Liver (tissue), 9 donors: ENCODE results near the gene PPP4C. TPM values are rescaled to one million over a fixed set of nuclear protein-coding genes. Genes with fewer than 3 reads are reported as not detected.
"Not testable (repeated sequence)": the region's sequence is repeated elsewhere in the genome, so short reads cannot be mapped to it uniquely, and the experiment has no call there.

Experiments
- DNase-seq: peaks from one replicate; pipeline ENCODE4 v3.0.0-alpha.2; 2017; ENCODE audit warnings: low spot score
- H3K27ac ChIP-seq, 2 donors: one replicate each; pipeline ENCODE4 v1.7.0; 2013; ENCODE audit warnings: inconsistent platforms in 2 of 2, low read length in 2 of 2, control low read depth in 1 of 2, low read depth in 1 of 2, mild to moderate bottlenecking in 1 of 2
- H3K27me3 ChIP-seq, 4 donors: one replicate each; pipeline versions ENCODE4 v1.6.1 to v1.7.0; 2013; ENCODE audit warnings: low read length in 3 of 4, inconsistent platforms in 1 of 4, mild to moderate bottlenecking in 1 of 4, moderate library complexity in 1 of 4; ENCODE audit not compliant: control insufficient read depth in 4 of 4, insufficient read depth in 4 of 4
- H3K36me3 ChIP-seq, 4 donors: one replicate each; pipeline versions ENCODE4 v1.6.1 to v1.7.0; 2013; ENCODE audit warnings: low read length in 3 of 4, mild to moderate bottlenecking in 3 of 4, low read depth in 1 of 4, moderate library complexity in 1 of 4; ENCODE audit not compliant: control insufficient read depth in 4 of 4, insufficient read depth in 3 of 4
- H3K4me1 ChIP-seq, 4 donors: one replicate each; pipeline versions ENCODE4 v1.6.1 to v1.7.0; 2013; ENCODE audit warnings: low read length in 3 of 4, mild to moderate bottlenecking in 3 of 4, moderate library complexity in 1 of 4; ENCODE audit not compliant: control insufficient read depth in 4 of 4, insufficient read depth in 4 of 4
- H3K4me3 ChIP-seq, 3 donors: one replicate each; pipeline versions ENCODE4 v1.6.1 to v1.7.0; 2013; ENCODE audit warnings: low read length in 3 of 3, control low read depth in 1 of 3, low read depth in 1 of 3, mild to moderate bottlenecking in 1 of 3
- H3K9ac ChIP-seq, 2 donors: one replicate each; pipeline ENCODE4 v1.7.0; 2013; ENCODE audit warnings: low read length in 2 of 2, mild to moderate bottlenecking in 2 of 2, moderate library complexity in 2 of 2, control low read depth in 1 of 2, low read depth in 1 of 2
- H3K9me3 ChIP-seq, 4 donors: one replicate each; pipeline versions ENCODE4 v1.6.1 to v1.7.0; 2013; ENCODE audit warnings: low read length in 3 of 4; ENCODE audit not compliant: control insufficient read depth in 4 of 4
- EGR1 ChIP-seq, 2 donors: IDR thresholded peaks; 2 replicates each; pipeline ENCODE4 v1.6.1; 2016 to 2018; ENCODE audit warnings: antibody characterized with exemption in 2 of 2, low read depth in 2 of 2
- FOXA1 ChIP-seq: IDR thresholded peaks from 2 replicates; pipeline ENCODE4 v1.6.1; 2016; ENCODE audit warnings: antibody characterized with exemption
- FOXA2 ChIP-seq: IDR thresholded peaks from 2 replicates; pipeline ENCODE4 v1.6.1; 2016; ENCODE audit warnings: antibody characterized with exemption
- GABPA ChIP-seq, 2 donors: IDR thresholded peaks in 1 of 2; conservative IDR thresholded peaks in 1 of 2; 2 replicates each; pipeline ENCODE4 v1.6.1; 2016; ENCODE audit warnings: antibody characterized with exemption in 2 of 2, mild to moderate bottlenecking in 1 of 2, moderate library complexity in 1 of 2
- HNF4A ChIP-seq, 2 donors: conservative IDR thresholded peaks; 2 replicates each; pipeline ENCODE4 v1.6.1; 2016; ENCODE audit warnings: antibody characterized with exemption in 2 of 2, mild to moderate bottlenecking in 2 of 2
- HNF4G ChIP-seq: IDR thresholded peaks from 2 replicates; pipeline ENCODE4 v1.6.1; 2016; ENCODE audit warnings: antibody characterized with exemption
- JUND ChIP-seq, 2 donors: IDR thresholded peaks; 2 replicates each; pipeline ENCODE4 v1.6.1; 2016; ENCODE audit warnings: antibody characterized with exemption in 2 of 2
- MAX ChIP-seq: IDR thresholded peaks from 2 replicates; pipeline ENCODE4 v1.6.1; 2016; ENCODE audit warnings: antibody characterized with exemption
- NR2F2 ChIP-seq: IDR thresholded peaks from 2 replicates; pipeline ENCODE4 v1.6.1; 2016; ENCODE audit warnings: antibody characterized with exemption
- RAD21 ChIP-seq, 2 donors: IDR thresholded peaks; 2 replicates each; pipeline ENCODE4 v1.6.1; 2016; ENCODE audit warnings: antibody characterized with exemption in 2 of 2, mild to moderate bottlenecking in 2 of 2
- TAF1 ChIP-seq: conservative IDR thresholded peaks from 2 replicates; pipeline ENCODE4 v1.6.1; 2016; ENCODE audit warnings: antibody characterized with exemption, mild to moderate bottlenecking
- YY1 ChIP-seq: IDR thresholded peaks from 2 replicates; pipeline ENCODE4 v1.6.1; 2016; ENCODE audit warnings: antibody characterized with exemption, mild to moderate bottlenecking
- WGBS: extraction: QIAGEN DNeasy Blood & Tissue Kit; methylation state at CpG from one replicate; pipeline ENCODE4 v1.1.7; 2013; 5-methylcytosine and 5-hydroxymethylcytosine counted together
- polyA plus RNA-seq, 2 donors: library from polyadenylated mRNA; stranded (reverse) in 1 of 2; unstranded in 1 of 2; fragments of 200-250 nt in 1 of 2; fragments of >200 nt in 1 of 2; fragmentation: Nextera tagmentation in 1 of 2; extraction: Ambion mirVana in 1 of 2; gene quantifications; one replicate each; pipeline versions ENCODE4 v1.2.1 to v1.2.3, GENCODE V29; 2013 to 2015
- total RNA-seq, 2 donors: library from RNA; depleted of rRNA; stranded (reverse); fragments of >200 nt; gene quantifications; one replicate each; pipeline ENCODE4 v1.2.3, GENCODE V29; 2014
- TF ChIP-seq, protein P1 (sequence below): IDR thresholded peaks from 2 replicates; pipeline ENCODE4 v1.6.1; 2016; ENCODE audit warnings: antibody characterized with exemption
- TF ChIP-seq, protein P2 (sequence below): fragments of 150-350 bp; IDR thresholded peaks from 2 replicates; pipeline ENCODE4 v1.5.1; 2017; ENCODE audit warnings: improper control_type of control experiment, low read depth, low read length; ENCODE audit not compliant: missing input control
- TF ChIP-seq, protein P3 (sequence below): IDR thresholded peaks from 2 replicates; pipeline ENCODE4 v1.6.1; 2016; ENCODE audit warnings: antibody characterized with exemption
- TF ChIP-seq, protein P4 (sequence below): IDR thresholded peaks from 2 replicates; pipeline ENCODE4 v1.6.1; 2016; ENCODE audit warnings: antibody characterized with exemption, mild to moderate bottlenecking
- donor health status: healthy.
- donor health status: healthy.
- donor health status: healthy.
- donor health status: healthy.
- donor health status: healthy.

Gene PPP4C
- total and polyA plus RNA-seq, 4 donors, result 49.7 to 79.6 (median 62.5) TPM

DNA sequence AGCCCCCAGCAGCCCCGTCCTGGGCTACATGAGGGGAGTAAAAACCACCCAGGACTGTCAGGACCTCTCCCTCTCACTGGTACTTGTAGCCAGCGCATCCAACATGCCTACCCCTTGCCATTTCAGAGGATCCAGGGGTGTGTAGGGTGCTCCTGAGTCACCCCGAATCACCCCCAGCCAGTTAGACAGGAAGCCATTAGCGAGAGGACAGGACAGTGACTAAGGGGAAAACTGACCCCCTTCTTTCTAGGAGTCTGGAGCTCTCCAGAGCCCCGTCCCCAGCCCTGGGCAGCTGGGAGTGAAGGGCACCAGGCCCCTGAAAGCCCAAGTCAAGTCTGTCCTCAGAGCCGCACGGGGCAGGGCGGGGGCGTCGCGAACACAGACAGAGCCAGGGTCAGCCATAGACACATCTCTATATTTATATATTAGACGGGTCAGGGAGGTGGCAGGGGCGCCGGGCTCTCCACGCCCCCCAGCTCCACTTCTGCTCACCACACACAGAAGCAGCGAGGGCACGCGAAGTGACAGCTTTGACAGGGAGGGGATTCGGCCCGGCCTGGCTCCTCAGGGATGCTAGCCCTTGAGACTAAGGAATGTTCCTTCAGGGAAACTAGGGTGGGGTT is 38.0 kb downstream of the PPP4C start:
- H3K36me3 ChIP-seq, result peaks cover 4 to 18% (median 7%) of the 10 kb centered on the region in 4 donors
- no peak overlapping the region for H3K4me3 ChIP-seq
- DNase-seq, result no peak
- TF ChIP-seq HNF4G (no peak), TAF1 (no peak), NR2F2 (no peak), FOXA2 (no peak), RAD21 (IDR thresholded peaks at IDR 0.05) (no peak), YY1 (no peak), JUND (IDR thresholded peaks at IDR 0.05) (no peak), MAX (no peak), EGR1 (IDR thresholded peaks at IDR 0.05; ENCODE audit: low read depth in 2 of 2) (no peak)
- TF ChIP-seq, protein P1, sequence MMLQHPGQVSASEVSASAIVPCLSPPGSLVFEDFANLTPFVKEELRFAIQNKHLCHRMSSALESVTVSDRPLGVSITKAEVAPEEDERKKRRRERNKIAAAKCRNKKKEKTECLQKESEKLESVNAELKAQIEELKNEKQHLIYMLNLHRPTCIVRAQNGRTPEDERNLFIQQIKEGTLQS, result no peak
- TF ChIP-seq, protein P2, sequence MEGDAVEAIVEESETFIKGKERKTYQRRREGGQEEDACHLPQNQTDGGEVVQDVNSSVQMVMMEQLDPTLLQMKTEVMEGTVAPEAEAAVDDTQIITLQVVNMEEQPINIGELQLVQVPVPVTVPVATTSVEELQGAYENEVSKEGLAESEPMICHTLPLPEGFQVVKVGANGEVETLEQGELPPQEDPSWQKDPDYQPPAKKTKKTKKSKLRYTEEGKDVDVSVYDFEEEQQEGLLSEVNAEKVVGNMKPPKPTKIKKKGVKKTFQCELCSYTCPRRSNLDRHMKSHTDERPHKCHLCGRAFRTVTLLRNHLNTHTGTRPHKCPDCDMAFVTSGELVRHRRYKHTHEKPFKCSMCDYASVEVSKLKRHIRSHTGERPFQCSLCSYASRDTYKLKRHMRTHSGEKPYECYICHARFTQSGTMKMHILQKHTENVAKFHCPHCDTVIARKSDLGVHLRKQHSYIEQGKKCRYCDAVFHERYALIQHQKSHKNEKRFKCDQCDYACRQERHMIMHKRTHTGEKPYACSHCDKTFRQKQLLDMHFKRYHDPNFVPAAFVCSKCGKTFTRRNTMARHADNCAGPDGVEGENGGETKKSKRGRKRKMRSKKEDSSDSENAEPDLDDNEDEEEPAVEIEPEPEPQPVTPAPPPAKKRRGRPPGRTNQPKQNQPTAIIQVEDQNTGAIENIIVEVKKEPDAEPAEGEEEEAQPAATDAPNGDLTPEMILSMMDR, result no peak
- TF ChIP-seq, protein P3, sequence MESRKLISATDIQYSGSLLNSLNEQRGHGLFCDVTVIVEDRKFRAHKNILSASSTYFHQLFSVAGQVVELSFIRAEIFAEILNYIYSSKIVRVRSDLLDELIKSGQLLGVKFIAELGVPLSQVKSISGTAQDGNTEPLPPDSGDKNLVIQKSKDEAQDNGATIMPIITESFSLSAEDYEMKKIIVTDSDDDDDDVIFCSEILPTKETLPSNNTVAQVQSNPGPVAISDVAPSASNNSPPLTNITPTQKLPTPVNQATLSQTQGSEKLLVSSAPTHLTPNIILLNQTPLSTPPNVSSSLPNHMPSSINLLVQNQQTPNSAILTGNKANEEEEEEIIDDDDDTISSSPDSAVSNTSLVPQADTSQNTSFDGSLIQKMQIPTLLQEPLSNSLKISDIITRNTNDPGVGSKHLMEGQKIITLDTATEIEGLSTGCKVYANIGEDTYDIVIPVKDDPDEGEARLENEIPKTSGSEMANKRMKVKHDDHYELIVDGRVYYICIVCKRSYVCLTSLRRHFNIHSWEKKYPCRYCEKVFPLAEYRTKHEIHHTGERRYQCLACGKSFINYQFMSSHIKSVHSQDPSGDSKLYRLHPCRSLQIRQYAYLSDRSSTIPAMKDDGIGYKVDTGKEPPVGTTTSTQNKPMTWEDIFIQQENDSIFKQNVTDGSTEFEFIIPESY, result no peak
- WGBS, result 93% methylated on average over 20 of the region's 20 CpGs
- H3K9ac ChIP-seq, result no peak overlapping the region
- H3K4me1 ChIP-seq, result no peaks in the 10 kb centered on the region
- no peak overlapping the region for H3K27ac ChIP-seq
- H3K9me3 ChIP-seq, result no peaks in the 10 kb centered on the region
- H3K27me3 ChIP-seq, result no peaks in the 10 kb centered on the region

- Histone ChIP-seq H3K9ac (no peak overlapping the region), H3K4me3 (no peak overlapping the region), H3K9me3 (no peaks in the 10 kb centered on the region), H3K4me1 (no peaks in the 10 kb centered on the region), H3K27me3 (no peaks in the 10 kb centered on the region), H3K27ac (no peak overlapping the region), H3K36me3 (peaks cover 4 to 21% (median 7%) of the 10 kb centered on the region in 4 donors)
- no peak for DNase-seq
- TF ChIP-seq, protein P4, sequence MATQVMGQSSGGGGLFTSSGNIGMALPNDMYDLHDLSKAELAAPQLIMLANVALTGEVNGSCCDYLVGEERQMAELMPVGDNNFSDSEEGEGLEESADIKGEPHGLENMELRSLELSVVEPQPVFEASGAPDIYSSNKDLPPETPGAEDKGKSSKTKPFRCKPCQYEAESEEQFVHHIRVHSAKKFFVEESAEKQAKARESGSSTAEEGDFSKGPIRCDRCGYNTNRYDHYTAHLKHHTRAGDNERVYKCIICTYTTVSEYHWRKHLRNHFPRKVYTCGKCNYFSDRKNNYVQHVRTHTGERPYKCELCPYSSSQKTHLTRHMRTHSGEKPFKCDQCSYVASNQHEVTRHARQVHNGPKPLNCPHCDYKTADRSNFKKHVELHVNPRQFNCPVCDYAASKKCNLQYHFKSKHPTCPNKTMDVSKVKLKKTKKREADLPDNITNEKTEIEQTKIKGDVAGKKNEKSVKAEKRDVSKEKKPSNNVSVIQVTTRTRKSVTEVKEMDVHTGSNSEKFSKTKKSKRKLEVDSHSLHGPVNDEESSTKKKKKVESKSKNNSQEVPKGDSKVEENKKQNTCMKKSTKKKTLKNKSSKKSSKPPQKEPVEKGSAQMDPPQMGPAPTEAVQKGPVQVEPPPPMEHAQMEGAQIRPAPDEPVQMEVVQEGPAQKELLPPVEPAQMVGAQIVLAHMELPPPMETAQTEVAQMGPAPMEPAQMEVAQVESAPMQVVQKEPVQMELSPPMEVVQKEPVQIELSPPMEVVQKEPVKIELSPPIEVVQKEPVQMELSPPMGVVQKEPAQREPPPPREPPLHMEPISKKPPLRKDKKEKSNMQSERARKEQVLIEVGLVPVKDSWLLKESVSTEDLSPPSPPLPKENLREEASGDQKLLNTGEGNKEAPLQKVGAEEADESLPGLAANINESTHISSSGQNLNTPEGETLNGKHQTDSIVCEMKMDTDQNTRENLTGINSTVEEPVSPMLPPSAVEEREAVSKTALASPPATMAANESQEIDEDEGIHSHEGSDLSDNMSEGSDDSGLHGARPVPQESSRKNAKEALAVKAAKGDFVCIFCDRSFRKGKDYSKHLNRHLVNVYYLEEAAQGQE, result no peak
- TF ChIP-seq RAD21 (IDR thresholded peaks at IDR 0.05) (no peak), YY1 (no peak), HNF4A (conservative IDR thresholded peaks at IDR 0.05) (no peak), FOXA1 (no peak), FOXA2 (no peak), GABPA (IDR thresholded peaks at IDR 0.05 in 1 of 2, conservative IDR thresholded peaks at IDR 0.05 in 1 of 2) (no peak), TAF1 (no peak)
- TF ChIP-seq, protein P1, result no peak
- TF ChIP-seq, protein P2, result no peak
- 88% methylated on average over 11 of the region's 11 CpGs for WGBS
These were observed 38.6 kb downstream of the PPP4C start for GRCh38 chr16:30114411-30114810.

GRCh38 chr16:30114833-30115232 is 39.0 kb downstream of the PPP4C start:
- not testable (repeated sequence) for H3K9ac ChIP-seq, H3K27me3 ChIP-seq, H3K4me1 ChIP-seq, DNase-seq, H3K27ac ChIP-seq, H3K9me3 ChIP-seq, H3K4me3 ChIP-seq
- H3K36me3 ChIP-seq, result peaks cover 5 to 21% (median 6%) of the 10 kb centered on the region in 4 donors
- 91% methylated on average over 7 of the region's 7 CpGs for WGBS
